GM23338 (cell line): Measurements from ENCODE around the gene DTNA. TPM values are rescaled to one million over a fixed set of nuclear protein-coding genes. Genes with fewer than 3 reads are reported as not detected.
A peak's percentile ranks its signal among the peaks of the same experiment; 100 is the strongest.

ENCODE experiments used
- ATAC-seq: fragments of 200-7000 bp; cut with Tn5 transposase; 3 replicates; pipeline ENCODE4 v1.9.1; 2020
- DNase-seq: peaks from one replicate; pipeline ENCODE4 v3.0.0-alpha.2; 2015; ENCODE audit warnings: low spot score
- H2AFZ ChIP-seq: fragments of 200-600 bp; sonication (generic); 2 replicates; pipeline ENCODE4 v1.8.0; 2016; ENCODE audit warnings: antibody characterized with exemption, mild to moderate bottlenecking, moderate library complexity
- H3F3A ChIP-seq: fragments of 200-600 bp; sonication (generic); replicated peaks from 2 replicates; pipeline ENCODE4 v1.8.0; 2017; ENCODE audit warnings: antibody characterized with exemption, mixed run types, low read depth
- H3K27ac ChIP-seq: fragments of 200-600 bp; sonication (generic); 2 replicates; pipeline ENCODE4 v1.6.1; 2016; ENCODE audit warnings: low read depth
- H3K27me3 ChIP-seq: fragments of 200-600 bp; sonication (generic); 2 replicates; pipeline ENCODE4 v1.8.0; 2016; ENCODE audit warnings: mild to moderate bottlenecking, mixed run types, moderate library complexity; ENCODE audit not compliant: insufficient read depth
- H3K36me3 ChIP-seq: fragments of 200-600 bp; sonication (generic); 2 replicates; pipeline ENCODE4 v1.8.0; 2016; ENCODE audit warnings: mild to moderate bottlenecking; ENCODE audit not compliant: insufficient read depth
- H3K4me1 ChIP-seq: fragments of 200-600 bp; sonication (generic); 2 replicates; pipeline ENCODE4 v1.8.0; 2016; ENCODE audit warnings: mild to moderate bottlenecking, moderate library complexity; ENCODE audit not compliant: insufficient read depth
- H3K4me2 ChIP-seq: fragments of 200-600 bp; sonication (generic); 2 replicates; pipeline ENCODE4 v1.7.1; 2017; ENCODE audit warnings: mixed run types
- H3K4me3 ChIP-seq: fragments of 200-600 bp; sonication (generic); 2 replicates; pipeline ENCODE4 v1.6.1; 2016; ENCODE audit warnings: mixed run types
- H3K79me2 ChIP-seq: fragments of 200-600 bp; sonication (generic); replicated peaks from 2 replicates; pipeline ENCODE4 v1.8.0; 2017; ENCODE audit warnings: mild to moderate bottlenecking; ENCODE audit not compliant: insufficient read depth
- H3K9me2 ChIP-seq: fragments of 200-600 bp; sonication (generic); 2 replicates; pipeline ENCODE4 v1.8.0; 2017; ENCODE audit not compliant: insufficient read depth
- H4K20me1 ChIP-seq: fragments of 200-600 bp; sonication (generic); replicated peaks from 2 replicates; pipeline ENCODE4 v1.8.0; 2017; ENCODE audit warnings: mild to moderate bottlenecking; ENCODE audit not compliant: insufficient read depth
- H3K27ac Mint-ChIP-seq: 2 replicates; pipeline ENCODE4 v1.8.0; 2020; ENCODE audit warnings: inconsistent platforms, mild to moderate bottlenecking, moderate library complexity, mixed read lengths
- H3K27me3 Mint-ChIP-seq: 3 replicates; pipeline ENCODE4 v1.8.0; 2022; ENCODE audit warnings: low read depth, mild to moderate bottlenecking, moderate library complexity, mixed read lengths, inconsistent platforms; ENCODE audit not compliant: insufficient read depth, poor library complexity
- H3K36me3 Mint-ChIP-seq: 3 replicates; pipeline ENCODE4 v1.8.0; 2021; ENCODE audit warnings: low read depth, mild to moderate bottlenecking, inconsistent platforms, moderate library complexity, mixed read lengths
- H3K4me1 Mint-ChIP-seq: 3 replicates; pipeline ENCODE4 v1.8.0; 2020; ENCODE audit warnings: mild to moderate bottlenecking, inconsistent platforms, mixed read lengths
- H3K4me3 Mint-ChIP-seq: 3 replicates; pipeline ENCODE4 v1.8.0; 2021; ENCODE audit warnings: moderate library complexity, mild to moderate bottlenecking, inconsistent platforms, mixed read lengths
- H3K9me3 Mint-ChIP-seq: 3 replicates; pipeline ENCODE4 v1.8.0; 2020; ENCODE audit warnings: moderate library complexity, mild to moderate bottlenecking, inconsistent platforms, mixed read lengths
- CTCF ChIP-seq, 2 experiments: fragments of 200-600 bp in 1 of 2; sonication (generic) in 1 of 2; conservative IDR thresholded peaks; 2 replicates each; pipeline versions ENCODE4 v1.5.1 to v1.6.1; 2016 to 2017; ENCODE audit warnings: antibody characterized with exemption in 2 of 2, low read depth in 2 of 2, mild to moderate bottlenecking in 2 of 2, moderate library complexity in 1 of 2
- EZH2 ChIP-seq: fragments of 200-600 bp; sonication (generic); IDR thresholded peaks from one replicate; pipeline ENCODE4 v1.8.0; 2017; ENCODE audit warnings: antibody characterized with exemption, mild to moderate bottlenecking, low read depth; ENCODE audit not compliant: unreplicated experiment
- EZH2phosphoT487 ChIP-seq: fragments of 200-600 bp; sonication (generic); IDR thresholded peaks from one replicate; pipeline ENCODE4 v1.8.1; 2018; ENCODE audit warnings: antibody characterized with exemption; ENCODE audit not compliant: unreplicated experiment
- NANOG ChIP-seq: IDR thresholded peaks from 2 replicates; pipeline ENCODE4 v1.6.1; 2016; ENCODE audit warnings: antibody characterized with exemption, borderline replicate concordance
- STAT1 ChIP-seq: IDR thresholded peaks from one replicate; pipeline ENCODE4 v1.6.1; 2016; ENCODE audit warnings: antibody characterized with exemption; ENCODE audit not compliant: unreplicated experiment
- ZNF114 ChIP-seq: fragments of 250-450 bp; sonication (Bioruptor Pico); IDR thresholded peaks from 2 replicates; pipeline ENCODE4 v1.5.0; 2020; ENCODE audit warnings: mild to moderate bottlenecking, moderate library complexity
- ZNF331 ChIP-seq: fragments of 250-450 bp; sonication (Bioruptor Pico); IDR thresholded peaks from 2 replicates; pipeline ENCODE4 v1.5.0; 2020; ENCODE audit warnings: low read depth, mild to moderate bottlenecking, moderate library complexity
- polyA plus RNA-seq: library from polyadenylated mRNA; unstranded; fragments of >200 nt; fragmentation: Nextera tagmentation; extraction: Ambion mirVana; gene quantifications from 2 replicates; pipeline ENCODE4 v1.2.1, GENCODE V29; 2016
- total RNA-seq: library from RNA; depleted of rRNA; stranded (reverse); fragments of >200 nt; shearing (Covaris generic); gene quantifications from 2 replicates; pipeline ENCODE4 v1.2.3, GENCODE V29; 2014
- TF ChIP-seq, protein P1 (sequence below): IDR thresholded peaks from 2 replicates; pipeline ENCODE4 v1.6.1; 2016; ENCODE audit warnings: antibody characterized with exemption
- TF ChIP-seq, protein P2 (sequence below): fragments of 250-450 bp; sonication (Bioruptor Pico); IDR thresholded peaks from 2 replicates; pipeline ENCODE4 v1.5.0; 2020; ENCODE audit warnings: mild to moderate bottlenecking, moderate library complexity

The DTNA gene
- total and polyA plus RNA-seq, 2 experiments from 2014 or later, result 11.5 to 25.1 TPM

DNA sequence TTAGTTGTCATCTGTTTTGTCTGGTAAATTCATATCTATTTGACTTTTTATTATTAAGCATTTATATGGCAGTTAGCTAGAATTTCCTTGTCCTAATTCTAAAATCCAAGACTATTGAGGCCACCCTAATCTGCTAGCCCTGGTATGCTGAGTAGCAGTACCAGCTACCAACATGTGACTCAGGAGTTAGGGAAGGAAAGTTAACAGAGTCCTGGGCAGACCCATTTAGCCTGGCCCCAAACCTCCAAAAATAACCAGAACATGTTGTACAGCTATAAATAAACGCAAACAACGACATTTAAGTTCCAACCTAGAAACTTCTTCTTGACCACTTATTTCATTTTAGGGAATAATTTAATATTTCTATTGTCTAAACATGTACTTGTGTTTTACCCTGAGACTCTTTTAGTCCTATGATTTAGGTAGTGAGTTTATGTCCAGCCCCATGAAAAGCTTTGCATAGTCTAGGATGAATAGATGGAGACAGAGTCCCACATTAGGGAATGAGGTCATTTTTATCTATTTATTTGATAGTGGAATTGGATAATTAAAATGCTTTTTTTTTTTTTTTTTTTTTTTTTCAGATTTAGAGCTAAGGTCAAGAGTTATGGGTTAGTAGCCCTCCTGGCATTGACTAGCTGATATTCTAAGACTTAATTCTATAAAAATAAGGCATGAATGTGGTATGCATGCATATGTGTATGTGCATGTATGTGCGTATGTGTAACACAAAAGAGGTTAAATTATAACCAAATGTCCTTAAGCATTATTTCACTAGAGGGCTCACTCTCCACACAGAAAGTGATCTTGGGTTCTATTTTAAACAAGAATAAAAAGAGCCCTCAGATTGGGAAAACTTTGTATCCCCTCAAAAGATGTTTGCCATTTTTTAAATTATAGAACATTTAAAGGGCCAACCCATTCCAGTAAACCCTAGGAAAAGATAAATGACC, 171.1 kb downstream of the DTNA start:
- Histone ChIP-seq H3K27ac (no peak overlapping the region), H2AFZ (no peak overlapping the region), H3K27me3 (no peaks in the 10 kb centered on the region), H3K4me1 (no peaks in the 10 kb centered on the region), H3K9me2 (no peaks in the 10 kb centered on the region), H3F3A (no peaks in the 10 kb centered on the region), H3K4me2 (no peak overlapping the region), H3K36me3 (no peaks in the 10 kb centered on the region; the same call in 1 of the 2 replicates), H3K79me2 (no peaks in the 10 kb centered on the region), H3K4me3 (no peak overlapping the region), H4K20me1 (no peaks in the 10 kb centered on the region)
- no peaks in the 10 kb centered on the region for H3K36me3 Mint-ChIP-seq
- DNase-seq (no peak), ATAC-seq (no peak)
- no peaks in the 10 kb centered on the region for H3K27me3 Mint-ChIP-seq
- H3K9me3 Mint-ChIP-seq, result no peaks in the 10 kb centered on the region; the same call in 2 of the 3 replicates
- H3K4me1 Mint-ChIP-seq, result no peaks in the 10 kb centered on the region
- H3K27ac Mint-ChIP-seq, result no peak overlapping the region
- TF ChIP-seq CTCF (conservative IDR thresholded peaks at IDR 0.05; ENCODE audit: low read depth in 2 of 2) (peak in 1 of 2 experiments; percentile 25; a peak in 2 of 4 replicates), ZNF114 (no peak)
- no peak overlapping the region for H3K4me3 Mint-ChIP-seq

- no peak overlapping the region for H3K27ac Mint-ChIP-seq
- H3K4me3 Mint-ChIP-seq, result no peak overlapping the region
- DNase-seq (no peak), ATAC-seq (no peak)
- no peak overlapping the region for H2AFZ ChIP-seq
- H3K79me2 ChIP-seq, result no peaks in the 10 kb centered on the region
- no peak overlapping the region for H3K27ac ChIP-seq
- no peaks in the 10 kb centered on the region for H3K4me1 ChIP-seq
- peaks cover 3% of the 10 kb centered on the region; the same call in 2 of the 3 replicates for H3K4me1 Mint-ChIP-seq
- no peaks in the 10 kb centered on the region for H3F3A ChIP-seq
- H3K9me3 Mint-ChIP-seq, result no peaks in the 10 kb centered on the region
- H3K4me2 ChIP-seq, result no peak overlapping the region
- no peaks in the 10 kb centered on the region for H3K27me3 ChIP-seq
- no peaks in the 10 kb centered on the region for H3K9me2 ChIP-seq
- no peaks in the 10 kb centered on the region for H3K27me3 Mint-ChIP-seq
- no peaks in the 10 kb centered on the region for H4K20me1 ChIP-seq
- no peaks in the 10 kb centered on the region; the same call in 1 of the 2 replicates for H3K36me3 ChIP-seq
- H3K4me3 ChIP-seq, result no peak overlapping the region
- no peaks in the 10 kb centered on the region for H3K36me3 Mint-ChIP-seq
- TF ChIP-seq STAT1 (no peak), EZH2phosphoT487 (no peak), EZH2 (no peak), NANOG (no peak), ZNF331 (no peak)
- TF ChIP-seq, protein P1, sequence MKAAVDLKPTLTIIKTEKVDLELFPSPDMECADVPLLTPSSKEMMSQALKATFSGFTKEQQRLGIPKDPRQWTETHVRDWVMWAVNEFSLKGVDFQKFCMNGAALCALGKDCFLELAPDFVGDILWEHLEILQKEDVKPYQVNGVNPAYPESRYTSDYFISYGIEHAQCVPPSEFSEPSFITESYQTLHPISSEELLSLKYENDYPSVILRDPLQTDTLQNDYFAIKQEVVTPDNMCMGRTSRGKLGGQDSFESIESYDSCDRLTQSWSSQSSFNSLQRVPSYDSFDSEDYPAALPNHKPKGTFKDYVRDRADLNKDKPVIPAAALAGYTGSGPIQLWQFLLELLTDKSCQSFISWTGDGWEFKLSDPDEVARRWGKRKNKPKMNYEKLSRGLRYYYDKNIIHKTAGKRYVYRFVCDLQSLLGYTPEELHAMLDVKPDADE, result no peak
- TF ChIP-seq, protein P2, sequence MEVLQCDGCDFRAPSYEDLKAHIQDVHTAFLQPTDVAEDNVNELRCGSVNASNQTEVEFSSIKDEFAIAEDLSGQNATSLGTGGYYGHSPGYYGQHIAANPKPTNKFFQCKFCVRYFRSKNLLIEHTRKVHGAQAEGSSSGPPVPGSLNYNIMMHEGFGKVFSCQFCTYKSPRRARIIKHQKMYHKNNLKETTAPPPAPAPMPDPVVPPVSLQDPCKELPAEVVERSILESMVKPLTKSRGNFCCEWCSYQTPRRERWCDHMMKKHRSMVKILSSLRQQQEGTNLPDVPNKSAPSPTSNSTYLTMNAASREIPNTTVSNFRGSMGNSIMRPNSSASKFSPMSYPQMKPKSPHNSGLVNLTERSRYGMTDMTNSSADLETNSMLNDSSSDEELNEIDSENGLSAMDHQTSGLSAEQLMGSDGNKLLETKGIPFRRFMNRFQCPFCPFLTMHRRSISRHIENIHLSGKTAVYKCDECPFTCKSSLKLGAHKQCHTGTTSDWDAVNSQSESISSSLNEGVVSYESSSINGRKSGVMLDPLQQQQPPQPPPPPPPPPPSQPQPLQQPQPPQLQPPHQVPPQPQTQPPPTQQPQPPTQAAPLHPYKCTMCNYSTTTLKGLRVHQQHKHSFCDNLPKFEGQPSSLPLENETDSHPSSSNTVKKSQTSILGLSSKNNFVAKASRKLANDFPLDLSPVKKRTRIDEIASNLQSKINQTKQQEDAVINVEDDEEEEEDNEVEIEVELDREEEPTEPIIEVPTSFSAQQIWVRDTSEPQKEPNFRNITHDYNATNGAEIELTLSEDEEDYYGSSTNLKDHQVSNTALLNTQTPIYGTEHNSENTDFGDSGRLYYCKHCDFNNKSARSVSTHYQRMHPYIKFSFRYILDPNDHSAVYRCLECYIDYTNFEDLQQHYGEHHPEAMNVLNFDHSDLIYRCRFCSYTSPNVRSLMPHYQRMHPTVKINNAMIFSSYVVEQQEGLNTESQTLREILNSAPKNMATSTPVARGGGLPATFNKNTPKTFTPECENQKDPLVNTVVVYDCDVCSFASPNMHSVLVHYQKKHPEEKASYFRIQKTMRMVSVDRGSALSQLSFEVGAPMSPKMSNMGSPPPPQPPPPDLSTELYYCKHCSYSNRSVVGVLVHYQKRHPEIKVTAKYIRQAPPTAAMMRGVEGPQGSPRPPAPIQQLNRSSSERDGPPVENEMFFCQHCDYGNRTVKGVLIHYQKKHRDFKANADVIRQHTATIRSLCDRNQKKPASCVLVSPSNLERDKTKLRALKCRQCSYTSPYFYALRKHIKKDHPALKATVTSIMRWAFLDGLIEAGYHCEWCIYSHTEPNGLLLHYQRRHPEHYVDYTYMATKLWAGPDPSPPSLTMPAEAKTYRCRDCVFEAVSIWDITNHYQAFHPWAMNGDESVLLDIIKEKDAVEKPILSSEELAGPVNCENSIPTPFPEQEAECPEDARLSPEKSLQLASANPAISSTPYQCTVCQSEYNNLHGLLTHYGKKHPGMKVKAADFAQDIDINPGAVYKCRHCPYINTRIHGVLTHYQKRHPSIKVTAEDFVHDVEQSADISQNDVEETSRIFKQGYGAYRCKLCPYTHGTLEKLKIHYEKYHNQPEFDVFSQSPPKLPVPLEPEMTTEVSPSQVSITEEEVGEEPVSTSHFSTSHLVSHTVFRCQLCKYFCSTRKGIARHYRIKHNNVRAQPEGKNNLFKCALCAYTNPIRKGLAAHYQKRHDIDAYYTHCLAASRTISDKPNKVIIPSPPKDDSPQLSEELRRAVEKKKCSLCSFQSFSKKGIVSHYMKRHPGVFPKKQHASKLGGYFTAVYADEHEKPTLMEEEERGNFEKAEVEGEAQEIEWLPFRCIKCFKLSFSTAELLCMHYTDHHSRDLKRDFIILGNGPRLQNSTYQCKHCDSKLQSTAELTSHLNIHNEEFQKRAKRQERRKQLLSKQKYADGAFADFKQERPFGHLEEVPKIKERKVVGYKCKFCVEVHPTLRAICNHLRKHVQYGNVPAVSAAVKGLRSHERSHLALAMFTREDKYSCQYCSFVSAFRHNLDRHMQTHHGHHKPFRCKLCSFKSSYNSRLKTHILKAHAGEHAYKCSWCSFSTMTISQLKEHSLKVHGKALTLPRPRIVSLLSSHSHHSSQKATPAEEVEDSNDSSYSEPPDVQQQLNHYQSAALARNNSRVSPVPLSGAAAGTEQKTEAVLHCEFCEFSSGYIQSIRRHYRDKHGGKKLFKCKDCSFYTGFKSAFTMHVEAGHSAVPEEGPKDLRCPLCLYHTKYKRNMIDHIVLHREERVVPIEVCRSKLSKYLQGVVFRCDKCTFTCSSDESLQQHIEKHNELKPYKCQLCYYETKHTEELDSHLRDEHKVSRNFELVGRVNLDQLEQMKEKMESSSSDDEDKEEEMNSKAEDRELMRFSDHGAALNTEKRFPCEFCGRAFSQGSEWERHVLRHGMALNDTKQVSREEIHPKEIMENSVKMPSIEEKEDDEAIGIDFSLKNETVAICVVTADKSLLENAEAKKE (CRISPR knock-in tag), result no peak
Measured at GRCh38 chr18:34884436-34884835, 174.3 kb downstream of the DTNA start.
